Small intestine (tissue), 7 donors: ENCODE results near the gene SVOP. TPM values are rescaled to one million over a fixed set of nuclear protein-coding genes. Genes with fewer than 3 reads are reported as not detected.

Experiments
- DNase-seq, 2 donors: peaks; one replicate each; pipeline versions ENCODE4 v3.0.0 to v3.0.0-alpha.2; 2013
- FAIRE-seq: peaks from 2 replicates; lab custom pipeline; 2012; peaks lifted over from hg19 to GRCh38; lab: Jason Lieb, UNC
- H3K27ac ChIP-seq, 3 donors: one replicate each; pipeline ENCODE4 v1.5.1; 2013; ENCODE audit warnings: low read length in 2 of 3, mild to moderate bottlenecking in 2 of 3, control low read depth in 1 of 3, inconsistent platforms in 1 of 3, low read depth in 1 of 3, moderate library complexity in 1 of 3
- H3K27me3 ChIP-seq, 3 donors: one replicate each; pipeline ENCODE4 v1.6.1; 2013; ENCODE audit warnings: low read length in 3 of 3, inconsistent platforms in 1 of 3; ENCODE audit not compliant: control insufficient read depth in 3 of 3, insufficient read depth in 3 of 3
- H3K36me3 ChIP-seq, 3 donors: one replicate each; pipeline ENCODE4 v1.6.1; 2013; ENCODE audit warnings: low read length in 3 of 3, inconsistent platforms in 1 of 3, low read depth in 1 of 3, mild to moderate bottlenecking in 1 of 3, moderate library complexity in 1 of 3; ENCODE audit not compliant: control insufficient read depth in 3 of 3, insufficient read depth in 2 of 3
- H3K4me1 ChIP-seq, 3 donors: one replicate each; pipeline ENCODE4 v1.6.1; 2013; ENCODE audit warnings: low read length in 2 of 3, inconsistent platforms in 1 of 3, low read depth in 1 of 3, mild to moderate bottlenecking in 1 of 3, moderate library complexity in 1 of 3; ENCODE audit not compliant: control insufficient read depth in 3 of 3, insufficient read depth in 2 of 3
- H3K4me3 ChIP-seq, 3 donors: one replicate each; pipeline ENCODE4 v1.5.1; 2013; ENCODE audit warnings: low read length in 3 of 3, control low read depth in 1 of 3, inconsistent platforms in 1 of 3, low read depth in 1 of 3, mild to moderate bottlenecking in 1 of 3, moderate library complexity in 1 of 3
- H3K9me3 ChIP-seq, 2 donors: one replicate each; pipeline ENCODE4 v1.6.1; 2013; ENCODE audit warnings: low read depth in 1 of 2, low read length in 1 of 2; ENCODE audit not compliant: control insufficient read depth in 2 of 2, insufficient read depth in 1 of 2
- WGBS, 3 donors: extraction: QIAGEN DNeasy Blood & Tissue Kit; methylation state at CpG; one replicate each; pipeline ENCODE4 v1.1.7; 2013; 5-methylcytosine and 5-hydroxymethylcytosine counted together
- polyA plus RNA-seq, 4 donors: library from polyadenylated mRNA; stranded (reverse) in 3 of 4; unstranded in 1 of 4; fragments of 200-250 nt in 3 of 4; fragments of 120-200 nt in 1 of 4; gene quantifications; one replicate each; pipeline versions ENCODE4 v1.2.1 to v1.2.3, GENCODE V29; 2013
- donor health status: healthy with polysubstance abuse.
- donor health status: control.
- donor health status: control.
- donor health status: Bipolar disorder and iron deficiency.
- donor health status: healthy.

Gene SVOP
- polyA plus RNA-seq, 4 donors: 0.37 to 0.94 TPM; not detected in 2

DNA sequence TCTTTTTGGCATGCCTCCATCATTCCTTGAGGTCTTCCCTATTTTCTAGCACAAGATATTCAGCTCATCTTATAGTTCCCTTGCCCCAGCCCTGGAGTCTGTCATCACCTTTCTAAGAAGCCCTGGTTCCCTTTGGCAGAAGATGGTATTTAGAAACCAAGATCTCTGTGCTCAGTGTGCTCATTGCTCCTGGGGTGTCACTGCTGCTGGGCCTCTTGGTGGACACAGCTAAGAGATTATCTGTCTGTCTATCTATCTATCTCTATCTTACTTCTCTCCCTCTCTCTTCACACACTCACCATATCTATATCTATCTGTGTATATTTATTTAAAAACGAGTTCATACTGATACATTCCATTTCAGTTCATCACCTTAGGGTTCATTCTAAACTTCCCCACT is 73.8 kb downstream of the SVOP start:
- 31 to 46% (median 38%) methylated on average over 1 of the region's 1 CpG for WGBS, 3 donors
- Histone ChIP-seq H3K4me1 (no peaks in the 10 kb centered on the region), H3K4me3 (no peak overlapping the region), H3K9me3 (peaks cover 0 to 13% of the 10 kb centered on the region in 2 donors), H3K27me3 (no peaks in the 10 kb centered on the region), H3K36me3 (no peaks in the 10 kb centered on the region), H3K27ac (no peak overlapping the region)
- no peak for DNase-seq
- no peak for FAIRE-seq

- H3K9me3 ChIP-seq: no peaks in the 10 kb centered on the region
- H3K4me3 ChIP-seq: no peak overlapping the region
- 37 to 59% (median 43%) methylated on average over 1 of the region's 1 CpG for WGBS, 3 donors
- H3K27ac ChIP-seq: no peak overlapping the region
- no peak for DNase-seq
- no peaks in the 10 kb centered on the region for H3K4me1 ChIP-seq
- H3K27me3 ChIP-seq: no peaks in the 10 kb centered on the region
- no peak for FAIRE-seq
- H3K36me3 ChIP-seq: no peaks in the 10 kb centered on the region
Measured at GRCh38 chr12:108940138-108940537, 80.7 kb downstream of the SVOP start.

DNA sequence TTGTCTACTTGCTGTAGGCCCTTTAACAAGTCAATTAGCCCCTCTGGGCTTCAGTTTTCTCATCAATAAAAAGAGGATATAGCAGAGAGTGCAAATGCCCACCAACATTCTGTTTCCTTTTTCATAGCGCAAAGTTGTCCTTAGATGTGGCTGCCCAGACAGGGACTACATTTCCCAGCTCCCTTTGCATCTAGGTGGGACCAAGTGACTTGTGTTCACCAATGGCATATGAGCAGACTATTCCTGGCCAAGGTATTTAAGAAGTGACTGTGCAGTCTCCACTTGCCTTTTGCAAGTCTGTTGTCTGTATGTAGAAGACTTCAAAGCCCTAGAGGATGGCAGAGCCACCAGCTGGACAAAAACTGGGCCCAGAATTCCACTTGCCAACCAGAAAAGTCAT is 81.3 kb downstream of the SVOP start:
- FAIRE-seq (no peak), DNase-seq (peak; percentile 20 to 22)
- no peaks in the 10 kb centered on the region for H3K36me3 ChIP-seq
- H3K27me3 ChIP-seq: no peaks in the 10 kb centered on the region
- WGBS, 3 donors: 35 to 71% (median 63%) methylated on average over 1 of the region's 1 CpG
- H3K4me1 ChIP-seq: no peaks in the 10 kb centered on the region
- no peak overlapping the region for H3K27ac ChIP-seq
- no peak overlapping the region for H3K4me3 ChIP-seq
- no peaks in the 10 kb centered on the region for H3K9me3 ChIP-seq

GRCh38 chr12:108938247-108938924 is 82.5 kb downstream of the SVOP start:
- H3K4me3 ChIP-seq: no peak overlapping the region
- DNase-seq (peak in 1 of 2 donors; percentile 29), FAIRE-seq (no peak)
- no peaks in the 10 kb centered on the region for H3K36me3 ChIP-seq
- no peaks in the 10 kb centered on the region for H3K4me1 ChIP-seq
- no peaks in the 10 kb centered on the region for H3K27me3 ChIP-seq
- H3K27ac ChIP-seq: no peak overlapping the region
- 27 to 65% (median 48%) methylated on average over 13 of the region's 13 CpGs for WGBS, 3 donors
- no peaks in the 10 kb centered on the region for H3K9me3 ChIP-seq

GRCh38 chr12:108935159-108935763 is 85.6 kb downstream of the SVOP start:
- no peaks in the 10 kb centered on the region for H3K9me3 ChIP-seq
- H3K4me1 ChIP-seq: no peaks in the 10 kb centered on the region
- H3K36me3 ChIP-seq: no peaks in the 10 kb centered on the region
- no peak for DNase-seq
- no peak overlapping the region for H3K4me3 ChIP-seq
- no peak overlapping the region for H3K27ac ChIP-seq
- no peaks in the 10 kb centered on the region for H3K27me3 ChIP-seq
- WGBS, 3 donors: 68 to 75% (median 70%) methylated on average over 7 of the region's 7 CpGs
- no peak for FAIRE-seq

DNA sequence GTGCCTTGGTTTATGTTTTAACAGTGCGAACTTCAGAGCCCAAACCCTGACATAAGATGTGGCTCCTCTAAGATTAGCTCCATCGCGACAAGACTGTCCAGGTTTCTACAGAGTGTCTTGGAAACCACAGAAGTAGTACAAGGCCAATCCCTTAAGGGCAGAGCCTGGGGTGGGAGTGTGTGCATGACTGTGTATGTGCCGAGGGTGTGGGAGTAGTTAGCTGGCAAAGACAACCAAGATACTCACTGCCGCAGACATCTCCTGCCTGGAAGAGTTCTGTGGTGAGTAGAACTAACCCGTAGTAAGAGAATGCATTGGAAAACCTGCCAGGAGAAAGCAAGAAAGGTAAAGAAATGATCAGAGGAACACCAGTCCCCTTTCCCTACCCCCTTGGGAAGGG is 86.9 kb downstream of the SVOP start:
- FAIRE-seq: no peak
- no peaks in the 10 kb centered on the region for H3K9me3 ChIP-seq
- WGBS, 3 donors: 84 to 88% (median 86%) methylated on average over 6 of the region's 6 CpGs
- H3K4me3 ChIP-seq: no peak overlapping the region
- H3K4me1 ChIP-seq: no peaks in the 10 kb centered on the region
- DNase-seq: no peak
- no peaks in the 10 kb centered on the region for H3K27me3 ChIP-seq
- no peak overlapping the region for H3K27ac ChIP-seq
- no peaks in the 10 kb centered on the region for H3K36me3 ChIP-seq

DNA sequence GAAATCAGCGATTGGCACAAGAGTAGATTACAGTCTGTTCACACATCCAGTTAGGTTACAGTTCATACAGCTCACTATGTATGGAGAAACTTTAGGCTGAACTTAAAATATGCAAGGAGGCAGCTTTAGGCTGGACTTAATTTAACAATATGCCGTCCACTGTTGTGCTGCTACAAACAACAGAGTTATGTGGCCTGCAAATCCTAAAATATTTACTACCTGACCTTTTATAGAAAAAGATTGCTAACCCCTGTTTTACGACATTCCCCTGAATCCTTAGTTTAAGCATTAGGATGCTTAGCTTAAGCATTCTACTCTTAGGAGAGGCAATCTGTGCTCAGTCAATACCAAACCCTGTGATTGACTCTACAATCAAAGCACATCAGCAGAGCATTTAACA is 90.1 kb downstream of the SVOP start:
- Histone ChIP-seq H3K27me3 (no peaks in the 10 kb centered on the region), H3K27ac (no peak overlapping the region), H3K4me3 (no peak overlapping the region), H3K9me3 (peaks cover 0 to 2% of the 10 kb centered on the region in 2 donors), H3K4me1 (no peaks in the 10 kb centered on the region), H3K36me3 (no peaks in the 10 kb centered on the region)
- WGBS, 3 donors: 87 to 93% (median 91%) methylated on average over 3 of the region's 3 CpGs
- DNase-seq (no peak), FAIRE-seq (no peak)

DNA sequence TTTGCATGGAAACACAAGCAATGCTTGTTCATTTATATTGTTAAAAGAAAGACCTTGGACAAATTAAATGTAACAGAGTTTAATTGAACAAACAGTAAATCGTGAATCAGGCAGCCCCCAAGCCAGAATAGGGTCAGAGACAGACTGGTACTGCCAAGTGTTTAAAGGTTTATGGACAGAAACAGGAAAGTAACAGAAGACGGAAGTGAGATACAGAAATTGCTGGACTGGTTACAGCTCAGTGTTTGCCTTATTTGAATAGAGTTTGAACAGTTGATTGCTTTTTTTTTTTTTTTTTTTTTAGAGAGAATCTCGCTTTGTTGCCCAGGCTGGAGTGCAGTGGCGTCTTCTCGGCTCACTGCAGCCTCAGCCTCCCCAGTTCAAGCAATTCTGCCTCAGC is 90.7 kb downstream of the SVOP start:
- FAIRE-seq (no peak), DNase-seq (no peak)
- Histone ChIP-seq H3K4me3 (no peak overlapping the region), H3K4me1 (no peaks in the 10 kb centered on the region), H3K27ac (no peak overlapping the region), H3K9me3 (peaks cover 0 to 2% of the 10 kb centered on the region in 2 donors), H3K36me3 (no peaks in the 10 kb centered on the region), H3K27me3 (no peaks in the 10 kb centered on the region)
- WGBS, 3 donors: 19 to 41% (median 19%) methylated on average over 5 of the region's 5 CpGs
